Hematopoietic multipotent progenitor cell treated with erythropoietin and hydrocortisone succinate and interleukin-3 and kit ligand, for 4 days (in vitro differentiated cells): ENCODE data around the gene ETV6.
"Not testable (repeated sequence)": the region's sequence is repeated elsewhere in the genome, so short reads cannot be mapped to it uniquely, and the experiment has no call there.

Source experiments
- DNase-seq: peaks from one replicate; pipeline ENCODE4 v3.0.0-alpha.2; 2015

The ETV6 gene

GRCh38 chr12:11649413-11650285, at the start of gene ETV6:
TSS of gene ETV6 (plus strand) at chr12:11649674. CDS start at chr12:11650128, 454 bp downstream.
- DNase-seq: peak; percentile 94

GRCh38 chr12:11600199-11600598, 49.3 kb upstream of the ETV6 start:
- DNase-seq: no peak

- DNase-seq: no peak
These were observed 47.8 kb upstream of the ETV6 start for GRCh38 chr12:11601647-11602046.

- DNase-seq: no peak
These were observed 42.0 kb upstream of the ETV6 start for GRCh38 chr12:11607313-11608081.

- no peak for DNase-seq
These were observed 40.4 kb upstream of the ETV6 start for GRCh38 chr12:11609045-11609444.

- peak; percentile 40 for DNase-seq
These were observed 34.0 kb upstream of the ETV6 start for GRCh38 chr12:11615481-11615880.

DNA sequence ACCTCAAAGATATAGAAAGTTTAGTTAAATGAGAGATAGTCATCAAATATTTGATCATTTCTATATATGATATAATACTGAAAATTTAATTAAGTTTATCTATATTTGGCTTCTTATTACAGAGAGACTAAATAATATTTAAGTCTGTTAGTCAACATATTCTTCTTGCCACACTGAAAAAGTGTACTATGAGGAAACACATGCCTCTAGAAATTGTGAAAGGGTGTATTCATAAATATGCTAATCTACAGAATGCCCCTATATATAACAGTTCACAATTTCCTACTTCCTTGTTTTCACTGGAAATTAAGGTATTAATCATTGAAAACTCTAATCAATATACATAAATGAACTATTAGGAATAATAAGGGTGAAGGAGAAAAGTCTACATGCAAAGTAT, 31.4 kb upstream of the ETV6 start:
- peak; percentile 28 for DNase-seq

GRCh38 chr12:11621797-11622423, 27.6 kb upstream of the ETV6 start:
- peak; percentile 50 for DNase-seq

- peak; percentile 63 for DNase-seq
These were observed 26.6 kb upstream of the ETV6 start for GRCh38 chr12:11622876-11623281.

GRCh38 chr12:11623382-11623781, 26.1 kb upstream of the ETV6 start:
- peak; percentile 54 for DNase-seq

DNA sequence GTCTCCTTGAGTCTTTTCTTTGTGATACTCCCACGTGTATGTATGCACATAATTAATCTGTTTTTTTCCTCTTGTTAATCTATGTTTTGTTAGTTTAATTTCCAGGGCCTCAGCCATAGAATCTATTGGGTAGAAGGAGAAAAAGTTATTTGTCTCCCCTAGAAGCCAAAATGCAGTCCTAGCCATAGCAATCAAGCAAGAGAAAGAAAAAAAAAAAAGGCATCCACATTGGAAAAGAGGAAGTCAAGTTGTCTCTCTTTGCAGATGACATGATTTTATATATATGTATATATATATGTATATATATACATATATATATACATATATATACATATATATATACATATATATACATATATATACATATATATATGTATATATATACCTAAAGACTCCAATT, 25.4 kb upstream of the ETV6 start:
- DNase-seq: peak; percentile 54

- DNase-seq: not testable (repeated sequence)
These were observed 21.8 kb upstream of the ETV6 start for GRCh38 chr12:11627709-11628108.

DNA sequence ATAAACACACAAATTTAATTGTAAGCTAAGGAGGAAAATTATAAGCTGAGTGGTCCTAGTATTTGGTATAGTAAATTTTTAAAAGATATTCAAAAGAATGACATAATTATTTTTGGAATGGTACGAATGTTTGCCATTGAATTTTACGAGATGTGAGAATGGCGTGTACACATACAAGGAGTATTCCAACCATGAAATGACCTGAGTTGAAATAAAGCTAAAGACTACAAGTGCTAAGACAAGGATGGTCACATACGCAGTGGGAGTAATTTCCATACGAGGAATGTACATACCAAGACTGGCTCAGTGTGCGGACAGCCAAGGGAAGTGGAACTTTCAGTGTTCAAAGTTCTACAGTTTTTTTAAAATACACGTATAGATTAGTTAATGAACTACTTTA, 21.1 kb upstream of the ETV6 start:
- no peak for DNase-seq

DNA sequence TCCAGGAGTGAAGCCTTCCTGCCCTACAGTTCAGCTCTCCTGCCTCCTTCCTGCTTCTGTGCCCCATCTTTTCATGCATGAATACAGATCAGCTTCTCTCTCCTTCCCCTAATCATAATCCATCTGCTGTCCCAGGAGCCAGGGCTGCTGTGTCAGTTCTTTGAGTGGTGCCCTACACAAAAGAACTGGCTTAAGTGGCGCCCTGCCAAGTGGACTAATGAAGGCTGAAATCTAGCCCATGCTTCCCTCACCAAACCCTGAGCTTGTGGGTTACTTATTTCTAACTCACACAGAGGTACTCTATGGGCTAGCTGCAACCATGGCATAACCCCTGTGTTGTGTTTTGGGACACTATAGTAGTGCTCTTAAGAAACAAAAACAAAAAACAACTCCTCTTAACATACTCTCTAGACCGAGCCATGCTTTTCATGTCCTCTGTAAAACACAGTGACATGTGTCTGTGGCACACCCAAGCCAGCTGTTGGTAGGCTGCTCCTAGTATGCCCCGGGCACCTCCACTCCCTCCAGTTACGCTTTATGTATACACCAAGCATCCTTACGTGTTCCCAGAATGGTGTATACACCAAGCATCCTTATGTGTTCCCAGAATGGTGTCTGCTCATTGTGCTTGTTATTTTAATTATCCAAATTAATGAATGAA, 19.3 kb upstream of the ETV6 start:
- peak; percentile 34 for DNase-seq

- no peak for DNase-seq
These were observed 18.2 kb upstream of the ETV6 start for GRCh38 chr12:11631288-11631687.

- DNase-seq: not testable (repeated sequence)
These were observed 17.6 kb upstream of the ETV6 start for GRCh38 chr12:11631881-11632280.

DNA sequence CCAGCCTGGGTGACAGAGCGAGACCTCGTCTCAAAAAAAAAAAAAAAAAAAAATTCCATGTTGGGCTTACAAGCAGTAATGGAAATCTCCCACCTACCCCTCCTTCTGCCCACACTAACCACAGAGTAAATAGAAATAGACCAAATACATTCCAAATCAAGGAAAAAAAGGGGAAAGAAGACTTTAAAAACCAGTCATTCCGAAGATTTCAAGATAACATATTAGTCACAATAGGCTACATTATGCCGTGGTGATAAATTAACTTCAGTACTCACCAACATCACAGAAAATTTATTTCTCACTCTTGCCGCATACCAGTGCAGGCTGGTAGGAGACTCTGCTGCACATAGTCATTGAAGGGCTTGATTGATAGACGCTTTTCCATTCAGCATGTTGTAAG, 15.5 kb upstream of the ETV6 start:
- DNase-seq: no peak

- DNase-seq: no peak
These were observed 14.1 kb upstream of the ETV6 start for GRCh38 chr12:11635341-11635740.

DNA sequence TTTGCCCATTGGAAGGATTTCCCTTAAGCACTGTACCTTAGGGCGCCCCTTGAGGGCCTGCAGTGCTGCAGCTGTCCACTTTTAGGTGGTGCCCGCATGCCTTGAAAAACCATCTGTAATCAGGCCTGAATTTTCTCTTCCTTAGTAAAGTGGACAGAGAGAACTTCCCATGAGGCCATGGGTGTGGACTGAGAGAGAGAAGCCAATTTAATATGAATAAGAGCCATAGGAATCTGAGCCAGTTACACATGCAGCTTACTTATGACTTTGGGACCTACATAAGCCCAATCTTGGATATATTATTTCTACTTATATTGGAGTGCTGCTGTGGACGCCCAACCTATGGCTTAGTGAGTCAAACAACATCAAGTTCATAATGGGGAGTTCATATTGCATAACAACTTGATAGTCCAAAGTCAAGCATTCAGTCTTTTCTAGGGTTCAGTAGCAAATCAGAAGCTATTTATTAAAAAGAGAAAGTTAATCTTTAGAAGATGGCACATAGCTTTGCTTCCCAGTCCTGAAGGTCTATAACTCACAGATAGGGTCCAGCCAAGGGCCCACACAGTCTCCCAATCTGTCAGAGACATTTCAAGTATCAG, 11.1 kb upstream of the ETV6 start:
- no peak for DNase-seq

GRCh38 chr12:11639454-11639853, 10.0 kb upstream of the ETV6 start:
- no peak for DNase-seq

DNA sequence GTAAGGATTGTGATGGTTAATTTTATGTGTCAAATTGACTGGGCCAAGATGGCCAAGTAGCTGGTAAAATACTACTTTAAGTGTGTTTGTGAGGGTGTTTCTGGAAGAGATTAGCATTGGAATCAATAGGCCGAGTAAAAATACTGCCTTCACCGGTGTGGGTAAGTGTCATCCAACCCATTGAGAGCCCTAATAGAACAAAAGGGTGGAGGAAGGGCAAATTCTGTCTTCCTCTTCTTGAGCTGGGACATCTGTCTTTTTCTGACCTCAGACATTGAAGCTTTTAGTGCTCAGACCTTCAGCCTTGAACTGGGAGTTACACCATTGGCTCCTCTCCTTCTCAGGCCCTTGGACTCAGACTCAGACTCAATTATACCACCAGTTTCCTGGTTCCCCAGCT, 8.0 kb upstream of the ETV6 start:
- DNase-seq: peak; percentile 35

GRCh38 chr12:11642785-11643184, 6.7 kb upstream of the ETV6 start:
- DNase-seq: no peak

DNA sequence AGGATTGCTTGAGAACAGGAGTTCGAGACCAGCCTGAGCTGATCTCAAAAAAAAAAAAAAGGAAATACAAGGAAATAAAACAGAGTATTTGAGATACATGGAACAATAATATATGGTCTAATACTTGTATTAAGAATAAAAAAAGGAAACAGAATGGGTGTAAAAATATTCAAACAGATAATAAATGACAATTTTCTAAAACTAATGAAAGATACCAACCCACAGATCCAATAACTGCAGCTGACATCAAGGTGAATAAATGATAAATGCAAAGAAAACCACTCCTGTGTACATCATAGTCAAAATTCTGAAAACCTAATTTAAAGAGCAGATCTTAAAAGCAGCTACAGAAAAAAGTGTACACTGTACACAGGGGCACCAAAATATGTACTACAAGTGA, 4.1 kb upstream of the ETV6 start:
- no peak for DNase-seq
